Spleen (tissue), 7 donors: Measurements from ENCODE around the gene CHSY3.

Experiments
- CTCF ChIP-seq, 11 experiments: fragments of 200-600 bp in 7 of 11; fragments of 450-650 bp in 4 of 11; sonication (generic) in 4 of 11; IDR thresholded peaks in 8 of 11; conservative IDR thresholded peaks in 3 of 11; 1 replicate in 7 of 11; 2 replicates in 4 of 11; pipeline versions ENCODE4 v1.4.0 to v1.8.0; 2016 to 2021; ENCODE audit warnings: antibody characterized with exemption in 11 of 11, inconsistent platforms in 4 of 11, mild to moderate bottlenecking in 1 of 11
- POLR2AphosphoS5 ChIP-seq, 3 donors: sonication (generic); formaldehyde crosslinking; IDR thresholded peaks; one replicate each; pipeline ENCODE4 v1.5.1; 2017; ENCODE audit warnings: antibody characterized with exemption in 3 of 3
- donor health status: DM: no; HTN: no; CAD: no; lungs with moderate emphysema.
- donor health status: DM: no; HTN: no; CAD: no.
- donor health status: DM: no; HTN: no; CAD: no.

DNA sequence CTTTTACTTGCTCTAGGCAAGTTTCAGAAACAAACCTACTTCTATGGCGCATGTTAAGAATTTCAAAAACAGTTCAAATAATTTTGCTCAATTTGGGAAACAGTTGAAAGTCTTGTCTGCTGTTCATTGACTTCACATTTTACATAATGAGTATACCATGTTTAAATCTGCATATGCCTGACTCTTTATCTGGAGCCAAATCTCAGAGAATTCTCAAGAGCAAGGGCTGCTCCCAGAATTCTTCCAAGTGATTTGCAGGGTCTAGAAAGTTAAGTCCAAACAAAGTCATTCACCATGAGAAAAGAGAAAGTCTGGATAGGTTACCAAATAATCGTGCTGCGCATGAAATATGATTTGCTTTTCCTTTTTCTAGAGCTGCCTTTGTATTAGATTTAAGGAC is 160.2 kb downstream of the CHSY3 start:
- TF ChIP-seq CTCF (IDR thresholded peaks at IDR 0.05 in 8 of 11, conservative IDR thresholded peaks at IDR 0.05 in 3 of 11) (no peak), POLR2AphosphoS5 (IDR thresholded peaks at IDR 0.05) (no peak)
